HCT116 (cell line): ENCODE results near the gene VSIG10. TPM values are rescaled to one million over a fixed set of nuclear protein-coding genes. Genes with fewer than 3 reads are reported as not detected.

ENCODE experiments used
- ATAC-seq: fragments of 200-7000 bp; cut with Tn5 transposase; 2 replicates; pipeline ENCODE4 v1.9.1; 2020; ENCODE audit warnings: mild to moderate bottlenecking, moderate library complexity
- BruUV-seq: library from RNA; stranded (reverse); fragments of 400-500 nt; replicated peaks from 2 replicates; lab custom pipeline; 2021; lab: Mats Ljungman, UMichigan
- CTCF ChIA-PET: fragments of 300-600 bp; sonication (Branson Sonifier 250); formaldehyde crosslinking; loops from one replicate; lab custom pipeline; 2021; ENCODE audit warnings: antibody characterized with exemption; lab: Charles Lee
- POLR2A ChIA-PET: fragments of 300-600, 350-600 bp; sonication (Branson Sonifier 250); formaldehyde crosslinking; loops from one replicate; lab custom pipeline; 2021; ENCODE audit warnings: antibody characterized with exemption; lab: Charles Lee
- RAD21 ChIA-PET, 2 experiments: fragments of 300-600 bp; sonication (Branson Sonifier 250); formaldehyde crosslinking; loops; one replicate each; lab custom pipeline; 2023; ENCODE audit warnings: low total read pairs in 2 of 2; ENCODE audit not compliant: uncharacterized antibody in 2 of 2, unreplicated experiment in 2 of 2, low non-redundant PET in 1 of 2; lab: Charles Lee
- DNase-seq: peaks from one replicate; pipeline ENCODE4 v3.0.0-alpha.2; 2010; ENCODE audit warnings: low read depth, low spot score
- H2AFZ ChIP-seq: fragments of 200-600 bp; shearing (Covaris generic), sonication (generic); 2 replicates; pipeline ENCODE4 v1.6.1; 2017; ENCODE audit warnings: low read depth, mixed run types, mixed read lengths, antibody characterized with exemption, low read length; ENCODE audit not compliant: poor library complexity, severe bottlenecking
- H3K27ac ChIP-seq: 2 replicates; pipeline ENCODE4 v1.5.1; 2012; ENCODE audit warnings: low read depth, low read length
- H3K27me3 ChIP-seq: fragments of 200-600 bp; sonication (generic); 2 replicates; pipeline ENCODE4 v1.6.1; 2016; ENCODE audit warnings: mixed run types, low read length, mixed read lengths; ENCODE audit not compliant: insufficient read depth
- H3K36me3 ChIP-seq, 2 experiments: fragments of 200-500 bp in 1 of 2; fragments of 200-600 bp in 1 of 2; sonication (Bioruptor generic) in 1 of 2; sonication (generic) in 1 of 2; 2 replicates each; pipeline versions ENCODE4 v1.5.1 to v1.6.1; 2014 to 2016; ENCODE audit warnings: low read length in 2 of 2, inconsistent platforms in 1 of 2, mixed read lengths in 1 of 2, mixed run types in 1 of 2; ENCODE audit not compliant: insufficient read depth in 2 of 2, control insufficient read depth in 1 of 2
- H3K4me1 ChIP-seq, 2 experiments: fragments of 200-600 bp in 1 of 2; sonication (generic) in 1 of 2; 2 replicates each; pipeline versions ENCODE4 v1.5.1 to v1.6.1; 2012 to 2017; ENCODE audit warnings: low read length in 2 of 2, inconsistent platforms in 1 of 2, mild to moderate bottlenecking in 1 of 2, mixed read lengths in 1 of 2, mixed run types in 1 of 2, moderate library complexity in 1 of 2; ENCODE audit not compliant: insufficient read depth in 2 of 2, control insufficient read depth in 1 of 2
- H3K4me2 ChIP-seq: fragments of 200-600 bp; sonication (generic); 2 replicates; pipeline ENCODE4 v1.6.1; 2017; ENCODE audit warnings: mixed run types, low read length, mixed read lengths
- H3K4me3 ChIP-seq, 2 experiments: fragments of 200-600 bp in 1 of 2; sonication (generic) in 1 of 2; replicated peaks in 1 of 2; 2 replicates each; pipeline ENCODE4 v1.5.1; 2011 to 2016; ENCODE audit warnings: low read length in 2 of 2, control low read depth in 1 of 2, low read depth in 1 of 2, mild to moderate bottlenecking in 1 of 2, mixed read lengths in 1 of 2, mixed run types in 1 of 2
- H3K79me2 ChIP-seq: fragments of 200-600 bp; sonication (generic); 2 replicates; pipeline ENCODE4 v1.6.1; 2017; ENCODE audit warnings: mild to moderate bottlenecking, mixed run types, low read length, moderate library complexity, mixed read lengths; ENCODE audit not compliant: insufficient read depth
- H3K9ac ChIP-seq: fragments of 200-600 bp; sonication (generic); 2 replicates; pipeline ENCODE4 v1.6.1; 2016; ENCODE audit warnings: low read length, mixed read lengths
- H3K9me2 ChIP-seq: fragments of 200-600 bp; sonication (generic), shearing (Covaris generic); 2 replicates; pipeline ENCODE4 v1.6.1; 2017; ENCODE audit warnings: mixed run types, mild to moderate bottlenecking, moderate library complexity; ENCODE audit not compliant: insufficient read depth
- H3K9me3 ChIP-seq, 2 experiments: fragments of 200-500 bp in 1 of 2; fragments of 200-600 bp in 1 of 2; sonication (Bioruptor generic) in 1 of 2; sonication (generic) in 1 of 2; 2 replicates each; pipeline ENCODE4 v1.6.1; 2014 to 2017; ENCODE audit warnings: low read length in 2 of 2, mixed read lengths in 2 of 2, inconsistent platforms in 1 of 2, low read depth in 1 of 2, mild to moderate bottlenecking in 1 of 2, mixed run types in 1 of 2, moderate library complexity in 1 of 2; ENCODE audit not compliant: control insufficient read depth in 1 of 2, insufficient read depth in 1 of 2
- H4K20me1 ChIP-seq: fragments of 200-600 bp; sonication (generic), shearing (Covaris generic); 2 replicates; pipeline ENCODE4 v1.6.1; 2017; ENCODE audit warnings: mixed run types, mild to moderate bottlenecking, moderate library complexity; ENCODE audit not compliant: insufficient read depth
- ATF3 ChIP-seq: IDR thresholded peaks from 2 replicates; pipeline ENCODE4 v1.6.1; 2012
- CEBPB ChIP-seq: IDR thresholded peaks from 2 replicates; pipeline ENCODE4 v1.6.1; 2012; ENCODE audit warnings: low read depth
- CTCF ChIP-seq, 3 experiments: fragments of 200-600 bp in 1 of 3; sonication (generic) in 1 of 3; IDR thresholded peaks in 2 of 3; conservative IDR thresholded peaks in 1 of 3; 2 replicates each; pipeline ENCODE4 v1.5.1; 2012 to 2017; ENCODE audit warnings: low read depth in 2 of 3, low read length in 2 of 3, antibody characterized with exemption in 1 of 3, borderline replicate concordance in 1 of 3, control low read depth in 1 of 3, mild to moderate bottlenecking in 1 of 3, mixed read lengths in 1 of 3, mixed run types in 1 of 3, moderate library complexity in 1 of 3; ENCODE audit not compliant: insufficient read depth in 1 of 3
- EZH2 ChIP-seq: fragments of 200-600 bp; sonication (generic); IDR thresholded peaks from 2 replicates; pipeline ENCODE4 v1.6.1; 2017; ENCODE audit warnings: antibody characterized with exemption, mixed run types
- EZH2phosphoT487 ChIP-seq: fragments of 200-600 bp; IDR thresholded peaks from 2 replicates; pipeline ENCODE4 v1.6.1; 2018; ENCODE audit warnings: antibody characterized with exemption, borderline replicate concordance
- FOSL1 ChIP-seq: IDR thresholded peaks from 2 replicates; pipeline ENCODE4 v1.6.1; 2012; ENCODE audit warnings: low read depth
- JUND ChIP-seq: IDR thresholded peaks from 2 replicates; pipeline ENCODE4 v1.6.1; 2012
- MAX ChIP-seq: IDR thresholded peaks from 2 replicates; pipeline ENCODE4 v1.6.1; 2012
- POLR2AphosphoS5 ChIP-seq: IDR thresholded peaks from 2 replicates; pipeline ENCODE4 v1.6.1; 2011; ENCODE audit warnings: mild to moderate bottlenecking, low read depth, low read length, moderate library complexity
- RAD21 ChIP-seq: IDR thresholded peaks from 2 replicates; pipeline ENCODE4 v1.6.1; 2012; ENCODE audit warnings: low read depth, mild to moderate bottlenecking
- SP1 ChIP-seq: IDR thresholded peaks from 2 replicates; pipeline ENCODE4 v1.6.1; 2012; ENCODE audit warnings: low read depth
- SRF ChIP-seq: IDR thresholded peaks from 2 replicates; pipeline ENCODE4 v1.6.1; 2012; ENCODE audit warnings: low read depth
- TCF7L2 ChIP-seq: IDR thresholded peaks from 2 replicates; pipeline ENCODE4 v1.7.0; 2011; ENCODE audit warnings: borderline replicate concordance, inconsistent platforms; ENCODE audit not compliant: insufficient read depth, insufficient read length; ENCODE audit errors: extremely low read depth
- ZBTB33 ChIP-seq: IDR thresholded peaks from 2 replicates; pipeline ENCODE4 v1.6.1; 2011; ENCODE audit warnings: mild to moderate bottlenecking, low read length, moderate library complexity; ENCODE audit not compliant: insufficient replicate concordance; ENCODE audit errors: extremely low read depth
- ZFX ChIP-seq: fragments of 450-650 bp; IDR thresholded peaks from 2 replicates; pipeline ENCODE4 v1.6.1; 2017
- intact Hi-C: fragments of 100-400 bp; cut with micrococcal nuclease; formaldehyde crosslinking; loops from 2 replicates; pipeline ENCODE4 v1.10.0; 2022
- total RNA-seq: library from RNA; stranded (reverse); gene quantifications from one replicate; pipeline ENCODE4 v1.2.1, GENCODE V29; 2021; ENCODE audit not compliant: unreplicated experiment

Gene VSIG10
- total RNA-seq, 1 experiment from 2014 or later: 42.6 TPM

- ATAC-seq (no peak), DNase-seq (no peak)
- Histone ChIP-seq H3K9ac (no peak overlapping the region), H2AFZ (no peak overlapping the region), H3K9me2 (no peaks in the 10 kb centered on the region), H4K20me1 (no peaks in the 10 kb centered on the region), H3K9me3 (no peaks in the 10 kb centered on the region), H3K27ac (no peak overlapping the region), H3K4me3 (no peak overlapping the region), H3K4me2 (no peak overlapping the region), H3K79me2 (peaks cover 37% of the 10 kb centered on the region), H3K36me3 (peaks cover 13 to 24% of the 10 kb centered on the region in 2 experiments; a peak in 3 of 4 replicates), H3K27me3 (no peaks in the 10 kb centered on the region), H3K4me1 (peaks cover 11 to 24% of the 10 kb centered on the region in 2 experiments; a peak in 3 of 4 replicates)
- ChIA-PET RAD21 (no interaction called here), POLR2A (no interaction called here), CTCF (no interaction called here)
- intact Hi-C loops: no loop called here
- BruUV-seq: no TSS peak
- TF ChIP-seq EZH2phosphoT487 (no peak), TCF7L2 (no peak), ZBTB33 (no peak), SRF (no peak), EZH2 (no peak), SP1 (no peak), ZFX (no peak), MAX (no peak), ATF3 (no peak), POLR2AphosphoS5 (no peak), CEBPB (no peak), FOSL1 (no peak), JUND (no peak), CTCF (IDR thresholded peaks at IDR 0.05 in 2 of 3, conservative IDR thresholded peaks at IDR 0.05 in 1 of 3; ENCODE audit: borderline replicate concordance in 1 of 3, insufficient read depth in 1 of 3, low read depth in 2 of 3, low read length in 2 of 3) (no peak), RAD21 (no peak)
These were observed 88.5 kb downstream of the VSIG10 start for GRCh38 chr12:118015306-118015705.

Other genes starting within 250 kb of the VSIG10 start
- gene KSR2, start 135.0 kb downstream of the VSIG10 start, total RNA-seq: 10.1 TPM
- 78.6 TPM for gene RFC5, start 87.3 kb downstream of the VSIG10 start, total RNA-seq
- gene WSB2, start 42.8 kb downstream of the VSIG10 start, total RNA-seq: 97.0 TPM
- gene PEBP1, start 32.1 kb upstream of the VSIG10 start, total RNA-seq: 220 TPM